Measurements from ENCODE around the gene PNPT1.

- TF ChIP-seq CTCF (IDR thresholded peaks at IDR 0.05) (no peak), POLR2A (IDR thresholded peaks at IDR 0.05) (no peak)
Observed at GRCh38 chr2:55611997-55612396, 81.6 kb downstream of the PNPT1 start.
